Measurements from ENCODE around the gene SETD7.

- no peak for TF ChIP-seq CTCF (conservative IDR thresholded peaks at IDR 0.05 in 1 of 2, IDR thresholded peaks at IDR 0.05 in 1 of 2; ENCODE audit: extremely low read depth in 1 of 2, insufficient read depth in 1 of 2, low read depth in 1 of 2, low read length in 2 of 2)
- TF ChIP-seq EZH2 (IDR thresholded peaks at IDR 0.05; ENCODE audit: borderline replicate concordance, low read length), result no peak
These were observed 105.4 kb downstream of the SETD7 start for GRCh38 chr4:139450586-139450985.
